Keratinocyte (primary cell): ENCODE data around the gene KLHL29. TPM values are rescaled to one million over a fixed set of nuclear protein-coding genes. Genes with fewer than 3 reads are reported as not detected.

Experiments used
- DNase-seq: peaks from one replicate; pipeline ENCODE4 v3.0.0-alpha.2; 2011; ENCODE audit warnings: low read depth, missing footprints, low spot score
- FAIRE-seq: peaks from 2 replicates; lab custom pipeline; 2011; peaks lifted over from hg19 to GRCh38; lab: Jason Lieb, UNC
- H2AFZ ChIP-seq: 2 replicates; pipeline ENCODE4 v1.6.0; 2012; ENCODE audit warnings: low read length, control low read depth, inconsistent platforms; ENCODE audit not compliant: control insufficient read depth
- H3K27ac ChIP-seq: 2 replicates; pipeline ENCODE4 v1.5.1; 2011; ENCODE audit warnings: low read length; ENCODE audit not compliant: control insufficient read depth, insufficient read depth
- H3K27me3 ChIP-seq: 3 replicates; pipeline ENCODE4 v1.6.0; 2011; ENCODE audit warnings: low read length; ENCODE audit not compliant: control insufficient read depth, insufficient read depth; ENCODE audit errors: extremely low read depth
- H3K36me3 ChIP-seq, 2 experiments: 2 replicates in 1 of 2; 3 replicates in 1 of 2; pipeline ENCODE4 v1.5.1; 2011; ENCODE audit warnings: low read length in 2 of 2, mild to moderate bottlenecking in 1 of 2; ENCODE audit not compliant: control insufficient read depth in 2 of 2, insufficient read depth in 2 of 2; ENCODE audit errors: extremely low read depth in 1 of 2
- H3K4me1 ChIP-seq: 3 replicates; pipeline ENCODE4 v1.5.1; 2011; ENCODE audit warnings: low read length; ENCODE audit not compliant: control insufficient read depth, insufficient read depth; ENCODE audit errors: extremely low read depth
- H3K4me2 ChIP-seq: 3 replicates; pipeline ENCODE4 v1.6.0; 2011; ENCODE audit warnings: low read depth, low read length; ENCODE audit not compliant: control insufficient read depth, insufficient read depth; ENCODE audit errors: extremely low read depth
- H3K4me3 ChIP-seq, 3 experiments: fragments of 200-600 bp in 1 of 3; sonication (generic) in 1 of 3; 2 replicates in 2 of 3; 3 replicates in 1 of 3; pipeline ENCODE4 v1.5.1; 2011 to 2016; ENCODE audit warnings: low read length in 3 of 3, mild to moderate bottlenecking in 3 of 3, control low read depth in 2 of 3, inconsistent platforms in 1 of 3, low read depth in 1 of 3, mixed read lengths in 1 of 3, mixed run types in 1 of 3, moderate library complexity in 1 of 3; ENCODE audit not compliant: control insufficient read depth in 2 of 3, insufficient read depth in 2 of 3; ENCODE audit errors: extremely low read depth in 1 of 3
- H3K79me2 ChIP-seq: 2 replicates; pipeline ENCODE4 v1.6.0; 2012; ENCODE audit warnings: low read length; ENCODE audit not compliant: control insufficient read depth, insufficient read depth
- H3K9ac ChIP-seq: 3 replicates; pipeline ENCODE4 v1.6.0; 2011; ENCODE audit warnings: low read length; ENCODE audit not compliant: control insufficient read depth, insufficient read depth; ENCODE audit errors: extremely low read depth
- H3K9me1 ChIP-seq: 3 replicates; pipeline ENCODE4 v1.6.0; 2011; ENCODE audit warnings: low read length; ENCODE audit not compliant: control insufficient read depth, insufficient read depth; ENCODE audit errors: extremely low read depth
- H3K9me3 ChIP-seq: 2 replicates; pipeline ENCODE4 v1.5.1; 2012; ENCODE audit warnings: low read depth, low read length; ENCODE audit not compliant: control insufficient read depth
- H4K20me1 ChIP-seq: 3 replicates; pipeline ENCODE4 v1.6.0; 2011; ENCODE audit warnings: low read length; ENCODE audit not compliant: control insufficient read depth, insufficient read depth; ENCODE audit errors: extremely low read depth
- EZH2 ChIP-seq: IDR thresholded peaks from one replicate; pipeline ENCODE4 v1.6.1; 2012; ENCODE audit warnings: inconsistent platforms, mild to moderate bottlenecking, low read length, moderate library complexity
- dilution Hi-C: fragments of 300-500 bp; cut with MboI; formaldehyde crosslinking; loops from one replicate; pipeline ENCODE4 v1.7.0; 2020; ENCODE audit warnings: low sequenced_read_pairs; ENCODE audit not compliant: extremely low pct_ligation_motif_present
- polyA plus RNA-seq, 5 experiments: library from polyadenylated mRNA; depleted of rRNA in 3 of 5; stranded (reverse) in 3 of 5; stranded (forward) in 1 of 5; unstranded in 1 of 5; fragments of >200 nt; gene quantifications; 1 replicate in 1 of 5; 2 replicates in 3 of 5; 3 replicates in 1 of 5; pipeline versions ENCODE4 v1.2.1 to v1.2.3, GENCODE V29; 2011 to 2012; ENCODE audit warnings: missing spikeins in 2 of 5, low read depth in 1 of 5, low replicate concordance in 1 of 5
- TF ChIP-seq, protein P1 (sequence below), 3 experiments: IDR thresholded peaks in 1 of 3; conservative IDR thresholded peaks in 1 of 3; optimal IDR thresholded peaks in 1 of 3; 2 replicates in 2 of 3; 3 replicates in 1 of 3; pipeline versions ENCODE3 to v1.5.1; 2011; ENCODE audit warnings: low read length in 3 of 3, mild to moderate bottlenecking in 3 of 3, moderate library complexity in 2 of 3, control low read depth in 1 of 3, inconsistent platforms in 1 of 3; ENCODE audit not compliant: insufficient read depth in 2 of 3; ENCODE audit errors: extremely low read depth in 1 of 3

KLHL29 gene
- polyA plus RNA-seq, 1 donor (not counting 4 experiments of a cell fraction or from before 2014, with no cell fraction given): 4.7 TPM

DNA sequence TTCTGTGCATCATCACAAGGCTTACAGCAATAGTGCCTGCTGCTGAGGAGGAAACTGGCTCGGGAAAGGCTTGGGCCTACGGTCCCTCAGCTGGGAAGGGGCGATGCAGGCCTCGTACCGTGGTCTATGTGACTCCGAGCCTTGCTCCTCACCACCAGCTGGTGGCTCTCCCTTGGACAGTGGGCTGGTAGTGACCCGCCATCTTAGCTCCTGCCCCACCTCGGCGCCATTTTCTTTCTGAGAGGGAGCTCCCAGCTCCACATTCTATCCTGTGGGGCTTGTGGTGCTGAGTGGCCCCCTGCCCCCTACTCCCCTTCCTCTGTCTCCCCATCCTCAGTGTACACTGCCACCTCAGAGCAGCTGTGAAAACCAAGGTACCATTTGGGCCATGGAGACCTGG, 255.7 kb downstream of the KLHL29 start:
- dilution Hi-C loops: no loop called here

DNA sequence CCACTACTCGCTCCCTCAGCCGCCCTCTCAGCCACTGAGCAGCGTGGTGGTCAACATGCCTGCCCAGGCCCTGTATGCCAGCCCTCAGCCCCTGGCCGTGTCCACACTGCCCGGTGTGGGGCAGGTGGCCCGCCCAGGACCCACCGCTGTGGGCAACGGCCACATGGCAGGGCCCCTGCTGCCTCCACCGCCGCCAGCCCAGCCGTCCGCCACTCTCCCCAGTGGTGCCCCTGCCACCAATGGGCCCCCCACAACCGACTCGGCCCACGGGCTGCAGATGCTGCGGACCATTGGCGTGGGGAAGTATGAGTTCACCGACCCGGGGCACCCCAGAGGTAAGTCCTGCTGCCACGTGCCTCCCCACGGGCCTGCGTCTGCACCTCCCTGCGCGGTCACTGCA, 257.5 kb downstream of the KLHL29 start:
- no peak for FAIRE-seq
- Histone ChIP-seq H3K36me3 (peaks cover 0 to 6% of the 10 kb centered on the region in 2 experiments), H3K9me3 (no peaks in the 10 kb centered on the region)

More for the DNA sequence above, 255.7 kb downstream of the KLHL29 start:
- no peak overlapping the region for H3K9ac ChIP-seq
- DNase-seq (no peak), FAIRE-seq (no peak)
- no peak overlapping the region for H2AFZ ChIP-seq
- no peak overlapping the region for H3K4me2 ChIP-seq
- peaks cover 0 to 6% of the 10 kb centered on the region in 2 experiments for H3K36me3 ChIP-seq
- peaks cover 7% of the 10 kb centered on the region for H4K20me1 ChIP-seq
- no peaks in the 10 kb centered on the region for H3K27me3 ChIP-seq
- no peaks in the 10 kb centered on the region for H3K79me2 ChIP-seq
- no peaks in the 10 kb centered on the region for H3K9me1 ChIP-seq
- no peak overlapping the region for H3K4me3 ChIP-seq
- H3K9me3 ChIP-seq: no peaks in the 10 kb centered on the region
- H3K27ac ChIP-seq: no peak overlapping the region
- no peak for TF ChIP-seq EZH2
- TF ChIP-seq, protein P1, sequence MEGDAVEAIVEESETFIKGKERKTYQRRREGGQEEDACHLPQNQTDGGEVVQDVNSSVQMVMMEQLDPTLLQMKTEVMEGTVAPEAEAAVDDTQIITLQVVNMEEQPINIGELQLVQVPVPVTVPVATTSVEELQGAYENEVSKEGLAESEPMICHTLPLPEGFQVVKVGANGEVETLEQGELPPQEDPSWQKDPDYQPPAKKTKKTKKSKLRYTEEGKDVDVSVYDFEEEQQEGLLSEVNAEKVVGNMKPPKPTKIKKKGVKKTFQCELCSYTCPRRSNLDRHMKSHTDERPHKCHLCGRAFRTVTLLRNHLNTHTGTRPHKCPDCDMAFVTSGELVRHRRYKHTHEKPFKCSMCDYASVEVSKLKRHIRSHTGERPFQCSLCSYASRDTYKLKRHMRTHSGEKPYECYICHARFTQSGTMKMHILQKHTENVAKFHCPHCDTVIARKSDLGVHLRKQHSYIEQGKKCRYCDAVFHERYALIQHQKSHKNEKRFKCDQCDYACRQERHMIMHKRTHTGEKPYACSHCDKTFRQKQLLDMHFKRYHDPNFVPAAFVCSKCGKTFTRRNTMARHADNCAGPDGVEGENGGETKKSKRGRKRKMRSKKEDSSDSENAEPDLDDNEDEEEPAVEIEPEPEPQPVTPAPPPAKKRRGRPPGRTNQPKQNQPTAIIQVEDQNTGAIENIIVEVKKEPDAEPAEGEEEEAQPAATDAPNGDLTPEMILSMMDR (optimal IDR thresholded peaks at IDR 0.05 in 1 of 3, IDR thresholded peaks at IDR 0.05 in 1 of 3, conservative IDR thresholded peaks at IDR 0.05 in 1 of 3; ENCODE audit: extremely low read depth in 1 of 3, insufficient read depth in 2 of 3, low read length in 3 of 3): no peak
- H3K4me1 ChIP-seq: no peaks in the 10 kb centered on the region

More for the DNA sequence above, 257.5 kb downstream of the KLHL29 start:
- dilution Hi-C loops: no loop called here
- DNase-seq: no peak
- Histone ChIP-seq H3K27me3 (no peaks in the 10 kb centered on the region), H3K9me1 (no peaks in the 10 kb centered on the region), H3K27ac (no peak overlapping the region), H4K20me1 (peaks cover 3% of the 10 kb centered on the region), H2AFZ (no peak overlapping the region), H3K9ac (no peak overlapping the region), H3K79me2 (no peaks in the 10 kb centered on the region), H3K4me3 (no peak overlapping the region), H3K4me1 (no peaks in the 10 kb centered on the region), H3K4me2 (no peak overlapping the region)
- TF ChIP-seq, protein P1 (optimal IDR thresholded peaks at IDR 0.05 in 1 of 3, IDR thresholded peaks at IDR 0.05 in 1 of 3, conservative IDR thresholded peaks at IDR 0.05 in 1 of 3; ENCODE audit: extremely low read depth in 1 of 3, insufficient read depth in 2 of 3, low read length in 3 of 3): no peak
- no peak for TF ChIP-seq EZH2
